ENCODE data around the gene IGLL5.

DNA sequence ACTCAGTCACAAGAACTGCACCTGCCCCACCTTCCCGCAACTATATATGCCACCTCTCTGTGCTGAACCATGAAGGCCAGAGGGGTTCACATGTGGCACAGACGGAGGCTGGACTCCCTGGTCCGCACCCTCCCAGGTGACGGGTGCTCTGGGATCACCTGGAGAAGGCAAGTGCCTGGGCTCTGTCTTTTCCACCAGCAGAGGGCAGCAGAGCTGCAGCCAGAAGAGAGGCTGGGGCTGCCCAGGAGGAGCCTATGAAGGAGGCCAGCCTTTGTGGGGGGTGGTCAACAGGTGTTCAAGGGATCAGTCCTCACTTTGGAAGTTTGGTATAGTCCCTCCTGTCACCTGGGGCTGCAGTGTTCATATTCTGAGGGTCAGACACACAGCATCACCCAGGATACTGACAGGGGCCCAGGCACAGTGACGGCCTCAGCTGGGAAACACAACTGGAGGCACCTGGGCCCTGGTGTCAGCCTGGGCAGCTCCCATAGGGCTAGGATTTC, 39.2 kb upstream of the IGLL5 start:
- TF ChIP-seq POLR2A (IDR thresholded peaks at IDR 0.05; ENCODE audit: low read depth, low read length), result no peak
- TF ChIP-seq, protein P1, sequence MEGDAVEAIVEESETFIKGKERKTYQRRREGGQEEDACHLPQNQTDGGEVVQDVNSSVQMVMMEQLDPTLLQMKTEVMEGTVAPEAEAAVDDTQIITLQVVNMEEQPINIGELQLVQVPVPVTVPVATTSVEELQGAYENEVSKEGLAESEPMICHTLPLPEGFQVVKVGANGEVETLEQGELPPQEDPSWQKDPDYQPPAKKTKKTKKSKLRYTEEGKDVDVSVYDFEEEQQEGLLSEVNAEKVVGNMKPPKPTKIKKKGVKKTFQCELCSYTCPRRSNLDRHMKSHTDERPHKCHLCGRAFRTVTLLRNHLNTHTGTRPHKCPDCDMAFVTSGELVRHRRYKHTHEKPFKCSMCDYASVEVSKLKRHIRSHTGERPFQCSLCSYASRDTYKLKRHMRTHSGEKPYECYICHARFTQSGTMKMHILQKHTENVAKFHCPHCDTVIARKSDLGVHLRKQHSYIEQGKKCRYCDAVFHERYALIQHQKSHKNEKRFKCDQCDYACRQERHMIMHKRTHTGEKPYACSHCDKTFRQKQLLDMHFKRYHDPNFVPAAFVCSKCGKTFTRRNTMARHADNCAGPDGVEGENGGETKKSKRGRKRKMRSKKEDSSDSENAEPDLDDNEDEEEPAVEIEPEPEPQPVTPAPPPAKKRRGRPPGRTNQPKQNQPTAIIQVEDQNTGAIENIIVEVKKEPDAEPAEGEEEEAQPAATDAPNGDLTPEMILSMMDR (IDR thresholded peaks at IDR 0.05; ENCODE audit: extremely low read depth in 1 of 2, insufficient read depth in 1 of 2, low read depth in 1 of 2, low read length in 2 of 2), result peak; percentile 90 to 93

Data from endothelial cell of umbilical vein (primary cell).